CD4-positive, alpha-beta T cell treated with Interferon alpha-2 for 1 hour (primary cell): ENCODE data around the gene DR1.

Experiments
- DNase-seq, 2 donors: peaks; one replicate each; pipeline ENCODE4 v3.0.0-alpha.2; 2020 to 2022

Gene DR1

DNA sequence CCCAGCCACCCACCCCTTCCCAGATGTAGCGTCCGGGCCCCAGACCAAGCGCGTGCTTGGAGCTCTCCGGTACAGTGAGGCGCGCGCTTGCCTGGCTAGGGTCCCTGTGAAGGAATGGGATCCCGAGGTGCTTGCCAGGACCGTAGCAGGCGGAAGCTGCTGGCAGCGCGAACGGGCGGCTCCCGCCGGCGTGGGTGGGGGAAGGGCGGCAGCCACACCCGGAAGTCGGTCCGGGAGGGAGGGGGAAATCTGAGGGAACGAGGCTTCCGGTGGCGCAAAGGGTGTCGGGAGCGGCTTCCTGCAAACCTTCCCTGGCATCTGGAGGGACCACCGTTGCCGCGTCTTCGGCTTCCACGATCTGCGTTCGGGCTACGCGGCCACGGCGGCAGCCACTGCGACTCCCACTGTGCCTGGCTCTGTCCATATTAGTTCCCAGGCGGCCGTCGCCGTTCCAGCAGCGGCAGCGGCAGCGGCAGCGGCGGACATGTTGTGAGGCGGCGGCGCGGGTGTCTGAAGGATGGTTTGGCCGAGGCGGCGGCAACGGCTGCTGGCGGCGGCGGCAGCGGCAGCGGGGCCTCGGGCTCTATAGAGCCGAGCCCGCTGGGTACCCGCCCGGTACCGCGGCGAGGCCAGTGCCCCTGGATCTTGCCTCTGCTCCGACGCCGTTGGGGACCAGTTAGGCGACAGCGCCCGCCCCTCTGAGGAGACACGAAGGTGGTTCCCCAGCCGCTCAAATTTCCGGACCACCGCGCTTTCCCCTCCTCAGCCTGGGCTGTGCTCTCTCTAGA, at the start of gene DR1:
Gene DR1, plus strand, starts transcription at position 275 of the 788 bp plus-strand sequence. CDS start 739 bp downstream, outside the sequence.
- peak; percentile 85 to 90 for DNase-seq

DNA sequence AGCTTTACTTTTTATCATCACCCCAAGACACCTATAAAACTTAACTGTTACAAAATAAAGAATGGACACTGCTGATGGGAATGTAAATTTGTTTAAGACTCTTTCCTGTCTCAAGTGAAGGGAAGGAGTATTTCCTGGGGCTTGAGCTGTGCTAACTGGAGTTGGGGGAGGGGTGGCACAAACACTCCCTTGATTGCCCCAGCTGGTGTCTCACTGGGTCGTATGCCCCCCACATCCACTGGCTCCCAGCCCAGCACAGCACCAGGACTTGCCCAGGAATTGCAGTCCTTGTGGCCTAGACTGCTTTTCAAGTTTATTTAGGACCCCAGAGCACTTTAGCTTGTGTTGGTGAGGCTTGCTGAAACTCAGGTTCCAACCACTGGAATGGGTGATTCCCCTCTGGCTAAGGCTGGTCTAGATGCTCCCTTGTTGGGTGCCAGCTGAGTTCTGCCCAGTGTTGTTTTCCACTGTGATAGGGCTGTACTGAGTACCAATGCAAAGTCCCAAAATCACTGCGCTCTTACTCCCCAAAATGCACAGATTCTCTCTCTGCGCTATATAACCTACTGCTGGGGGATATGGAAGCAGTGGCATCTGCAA, 49.1 kb upstream of the DR1 start:
- DNase-seq = no peak

DNA sequence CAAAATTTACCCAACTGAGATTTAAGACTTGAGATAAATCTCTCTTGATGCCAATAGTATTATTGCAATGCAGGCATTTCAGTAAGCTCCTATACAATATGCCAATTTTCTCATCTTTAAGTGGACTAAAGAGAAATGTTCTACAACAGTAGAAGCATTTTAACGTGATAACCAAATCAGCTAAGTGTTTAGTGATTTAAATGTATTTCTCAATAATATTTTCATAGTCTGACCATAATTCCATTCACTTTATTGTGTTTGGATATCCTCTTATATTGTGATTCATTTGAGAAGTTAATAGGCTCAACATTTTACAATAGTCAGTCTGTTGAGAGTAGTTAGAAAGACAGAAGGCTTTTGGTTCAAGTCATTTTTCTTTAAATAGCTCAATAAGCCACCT, 44.6 kb upstream of the DR1 start:
- no peak for DNase-seq

DNA sequence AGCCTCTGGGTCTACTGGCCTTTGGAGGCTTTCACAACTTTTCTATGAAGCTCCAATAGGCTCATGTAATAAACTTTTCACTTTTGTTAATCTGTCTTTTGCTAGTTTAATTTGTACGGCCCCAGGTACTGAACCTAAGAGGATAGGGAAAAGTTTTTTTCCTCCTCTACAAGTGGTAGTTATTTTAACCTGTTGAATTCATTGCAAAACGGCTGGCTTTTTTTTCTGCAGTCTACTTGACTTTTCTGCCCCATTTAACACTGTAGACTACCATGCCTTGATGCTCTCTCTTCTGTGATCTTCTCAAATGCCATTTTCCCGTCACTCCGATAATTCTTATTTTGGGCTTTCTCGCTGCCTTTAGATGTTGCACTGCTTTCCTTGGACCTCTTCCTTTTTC, 43.6 kb upstream of the DR1 start:
- DNase-seq = no peak

DNA sequence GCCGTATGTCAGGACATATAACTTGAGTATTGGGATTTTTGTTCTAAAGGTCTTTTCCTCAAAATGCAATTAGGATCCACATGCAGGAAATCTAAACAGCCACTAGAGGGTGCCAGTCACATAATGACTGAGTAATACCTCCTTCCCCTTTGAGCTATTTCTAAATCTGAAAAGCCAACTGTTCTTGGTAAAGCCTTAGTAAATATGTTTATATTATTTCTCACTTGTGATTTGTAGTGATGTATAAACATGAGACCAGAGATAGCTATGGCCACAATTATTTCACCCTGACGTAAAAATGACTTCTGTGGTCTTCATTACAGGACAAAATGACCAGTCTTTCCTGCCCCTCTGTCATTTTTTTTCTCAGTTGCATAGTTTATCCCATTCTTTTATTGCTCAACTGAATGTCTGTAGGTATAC, 41.0 kb upstream of the DR1 start:
- peak; percentile 42 to 74 for DNase-seq

DNA sequence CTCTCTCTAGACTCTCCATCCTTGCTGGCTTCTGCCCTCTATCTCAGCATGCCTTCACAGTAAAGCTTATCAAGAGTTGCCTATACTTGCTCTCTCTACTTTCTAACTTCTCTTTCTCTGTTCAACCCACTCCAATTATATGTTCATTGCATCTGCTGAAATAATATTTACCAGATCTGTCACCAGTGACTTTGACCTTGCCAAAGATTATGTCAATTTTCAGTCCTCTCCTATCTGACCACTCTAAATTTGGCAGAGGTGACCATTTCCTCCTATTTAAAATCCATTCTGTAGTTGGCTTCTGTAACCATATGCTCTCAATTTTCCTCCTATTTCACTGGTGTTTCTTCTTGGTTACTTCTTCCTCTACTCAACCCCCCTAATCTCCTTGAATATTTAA, 38.8 kb upstream of the DR1 start:
- no peak for DNase-seq

DNA sequence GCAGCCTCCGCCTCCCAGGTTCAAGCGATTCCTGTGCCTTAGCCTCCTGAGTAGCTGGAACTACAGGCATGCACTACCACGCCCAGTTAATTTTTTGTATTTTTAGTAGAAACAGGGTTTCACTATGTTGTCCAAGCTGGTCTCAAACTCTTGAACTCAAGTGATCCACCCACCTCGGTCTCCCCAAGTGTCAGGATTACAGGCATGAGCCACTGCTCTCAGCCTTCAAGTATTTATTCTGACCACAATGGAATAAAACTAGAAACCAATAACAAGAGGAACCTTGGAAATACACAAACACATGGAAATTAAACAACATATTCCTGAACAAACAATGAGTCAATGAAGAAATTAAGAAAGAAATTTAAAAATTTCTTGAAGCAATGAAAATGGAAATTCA, 32.7 kb upstream of the DR1 start:
- DNase-seq = no peak

DNA sequence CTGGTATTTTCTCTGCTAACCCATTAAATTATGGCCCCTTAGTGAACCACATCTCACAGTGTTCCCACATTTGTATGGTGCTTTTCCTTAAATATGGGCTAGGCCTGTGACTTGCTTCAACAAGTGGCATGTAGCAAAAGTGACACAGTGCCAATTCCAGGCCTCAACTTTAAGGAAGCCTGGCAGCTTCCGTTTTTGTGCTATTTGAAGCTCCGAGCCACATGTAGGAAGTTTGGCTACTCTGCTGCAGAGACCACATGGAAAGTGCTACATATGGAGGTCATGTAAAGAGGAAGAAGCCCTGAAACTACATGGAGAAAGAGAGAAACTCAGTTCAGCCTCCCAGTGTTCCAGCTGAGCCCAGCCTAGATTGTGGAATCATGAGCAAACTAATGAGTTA, 28.5 kb upstream of the DR1 start:
- DNase-seq = peak in 1 of 2 donors; percentile 15

DNA sequence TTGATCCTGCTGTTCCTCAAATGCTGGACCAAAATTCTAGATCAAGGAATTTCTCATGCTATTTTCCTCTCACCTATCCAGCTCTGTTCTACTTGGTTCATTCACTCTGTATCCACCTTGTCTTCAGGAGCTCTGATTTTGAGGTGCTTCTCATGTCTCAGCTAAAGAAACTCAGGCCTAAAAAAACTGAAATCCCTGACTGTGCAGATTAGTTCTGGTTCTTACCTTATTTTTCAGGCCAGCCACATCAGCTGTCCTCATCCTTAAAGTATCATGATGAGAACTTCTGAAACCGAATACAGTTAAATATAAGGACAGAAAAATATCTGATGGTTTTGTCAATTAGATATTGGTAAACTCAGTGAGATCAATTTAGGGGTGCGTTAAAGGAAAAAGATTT, 27.8 kb upstream of the DR1 start:
- no peak for DNase-seq

DNA sequence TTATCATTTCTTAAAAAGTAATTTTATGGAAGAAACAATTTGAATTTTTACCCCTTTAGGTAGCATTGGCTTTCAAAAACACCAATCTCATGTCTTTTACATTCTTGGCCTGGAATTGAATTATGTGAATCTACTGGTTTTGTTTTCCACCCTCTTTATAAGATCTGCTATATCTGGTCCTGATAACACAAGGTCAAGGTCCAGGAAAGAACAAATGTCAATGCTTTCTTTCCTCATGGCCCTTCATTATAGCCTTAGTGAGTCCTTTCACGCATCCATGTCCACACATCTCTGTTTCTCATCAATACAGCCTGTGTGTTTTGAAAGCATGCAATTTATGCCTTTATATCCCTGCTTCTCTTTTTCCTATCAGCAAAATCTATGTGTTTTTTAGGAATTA, 24.0 kb upstream of the DR1 start:
- DNase-seq = no peak

DNA sequence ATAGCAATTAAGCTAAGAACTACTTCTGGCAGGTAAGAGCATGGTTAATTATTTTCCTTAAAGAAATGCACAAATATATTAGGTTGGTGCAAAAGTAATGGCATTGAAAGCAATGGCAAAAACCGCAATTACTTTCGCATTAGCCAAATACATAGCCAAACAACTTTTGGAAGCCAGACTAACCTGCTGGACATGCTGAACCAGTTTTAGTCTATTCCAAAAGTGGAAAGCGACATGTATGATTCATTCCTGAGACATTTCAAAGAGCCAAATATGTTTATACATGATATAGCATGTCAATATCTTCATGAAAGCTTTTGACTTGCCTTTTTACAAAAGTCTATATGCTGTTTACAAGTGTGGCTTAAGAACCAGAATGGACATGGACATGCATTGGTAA, 23.4 kb upstream of the DR1 start:
- DNase-seq = no peak

DNA sequence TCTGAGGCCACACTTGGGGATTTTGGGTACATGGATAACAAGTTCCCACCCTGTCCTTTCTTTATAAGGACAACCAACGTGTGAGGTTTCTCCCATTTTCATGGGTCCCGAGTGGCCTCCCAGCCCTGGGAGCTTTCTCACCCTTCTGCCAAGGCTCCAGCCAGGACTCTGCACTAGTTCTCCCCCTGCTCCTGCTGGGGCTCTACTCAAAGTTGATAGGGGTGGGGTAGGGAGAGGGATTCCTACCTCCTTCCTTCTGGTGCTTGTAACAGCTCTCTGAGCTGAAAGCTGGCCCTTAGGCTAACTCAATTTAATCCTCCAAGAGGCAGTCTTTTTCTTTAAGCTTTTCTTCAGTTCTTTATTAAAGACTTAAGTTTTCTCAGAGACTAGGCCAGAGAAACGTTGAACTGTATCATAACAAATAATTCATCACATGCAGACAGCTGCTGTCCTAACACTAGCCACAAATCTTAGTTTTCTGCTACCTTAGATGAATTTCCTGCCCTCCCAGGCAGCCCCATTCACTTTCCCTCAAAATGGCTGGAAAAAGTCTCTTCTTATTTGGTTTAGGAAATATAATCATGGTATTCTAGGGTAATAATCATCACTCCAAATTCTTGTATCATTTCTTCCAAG, 22.4 kb upstream of the DR1 start:
- no peak for DNase-seq

DNA sequence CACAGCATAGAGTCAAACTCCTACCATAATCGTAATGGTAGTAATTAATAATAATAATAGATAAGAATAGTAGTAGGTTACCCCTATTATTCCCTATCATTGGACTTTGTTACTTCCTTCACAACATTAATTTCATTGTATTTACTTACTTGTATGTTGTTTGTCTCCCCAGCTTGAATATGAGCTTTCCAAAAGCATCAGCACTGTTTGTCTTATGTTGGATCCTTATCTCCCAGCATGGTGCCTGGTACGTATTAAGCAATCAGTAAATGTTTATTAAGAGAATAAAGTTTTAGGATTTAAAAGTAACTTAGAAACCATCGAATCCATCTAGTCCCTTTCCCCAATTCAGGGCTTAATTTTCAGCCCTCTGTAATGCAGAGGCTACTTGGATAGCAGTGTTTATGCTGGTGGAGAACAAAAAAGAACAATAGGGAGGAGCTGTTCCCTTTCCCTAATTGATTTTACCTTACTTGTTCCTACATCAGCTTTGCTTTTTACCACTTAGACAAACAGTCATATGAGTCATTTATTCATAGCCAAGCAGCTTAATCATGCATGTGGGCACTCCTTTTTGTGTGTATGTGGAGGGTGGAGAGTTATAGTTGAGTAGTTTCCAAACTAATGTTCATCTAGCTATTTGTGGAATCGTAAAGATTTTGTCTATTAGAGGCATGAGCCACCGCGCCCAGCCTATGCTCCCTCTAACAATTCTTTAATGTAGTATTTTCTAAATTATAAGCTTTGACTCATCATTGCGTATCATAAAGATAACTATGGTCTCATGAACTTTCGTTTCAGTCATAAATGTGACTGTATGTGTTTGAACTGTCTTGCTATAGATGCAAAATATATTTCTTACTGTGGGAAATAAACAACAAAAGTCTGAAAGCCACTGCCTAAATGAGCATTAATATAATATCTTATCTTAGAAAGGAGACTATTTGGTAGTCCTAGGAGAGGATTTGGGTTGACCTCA, 20.9 kb upstream of the DR1 start:
- DNase-seq = no peak

DNA sequence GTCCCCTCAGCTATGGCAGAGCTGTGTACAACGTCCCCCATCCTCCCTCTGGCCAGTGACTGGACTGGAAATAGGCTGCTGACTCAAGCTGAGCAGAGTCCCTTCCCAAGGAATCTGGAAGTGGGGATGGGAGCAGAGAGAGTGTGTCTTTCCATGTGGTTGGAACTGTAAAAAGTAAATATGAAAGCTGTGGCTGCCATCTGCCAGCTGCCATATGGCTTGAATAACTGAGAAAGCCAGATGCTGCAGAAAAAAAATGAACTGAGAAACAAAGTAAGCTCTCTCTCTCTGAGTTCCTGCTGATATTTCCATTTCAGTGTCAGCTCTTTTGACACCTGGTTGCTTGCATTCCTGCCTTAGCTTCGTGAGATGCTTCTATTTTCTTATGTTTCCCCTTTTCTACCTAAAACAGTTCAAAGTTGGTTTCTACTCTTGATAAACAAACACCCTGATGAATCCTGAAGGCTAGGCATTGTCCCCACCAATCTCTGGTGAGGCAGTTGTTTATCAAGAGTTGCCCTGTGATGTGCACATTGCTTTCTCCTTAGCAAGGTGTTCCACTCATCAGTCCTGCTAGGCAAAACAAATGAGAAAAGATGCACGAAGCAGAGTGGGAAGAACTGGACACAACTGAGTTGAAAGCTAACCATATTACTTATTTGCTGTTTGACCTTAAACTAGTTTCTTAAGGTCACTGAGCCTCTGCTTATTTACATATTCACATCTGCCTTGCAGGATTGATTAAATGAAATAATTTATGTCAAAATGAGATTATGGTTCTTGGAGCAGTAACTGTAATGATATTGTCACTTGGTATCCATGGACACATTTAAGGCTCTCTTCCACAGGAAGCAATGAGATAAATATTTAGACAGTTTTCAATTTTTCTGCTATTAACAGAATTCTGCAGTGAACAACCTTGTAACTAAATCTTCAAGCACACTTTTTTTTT, 16.6 kb upstream of the DR1 start:
- no peak for DNase-seq

DNA sequence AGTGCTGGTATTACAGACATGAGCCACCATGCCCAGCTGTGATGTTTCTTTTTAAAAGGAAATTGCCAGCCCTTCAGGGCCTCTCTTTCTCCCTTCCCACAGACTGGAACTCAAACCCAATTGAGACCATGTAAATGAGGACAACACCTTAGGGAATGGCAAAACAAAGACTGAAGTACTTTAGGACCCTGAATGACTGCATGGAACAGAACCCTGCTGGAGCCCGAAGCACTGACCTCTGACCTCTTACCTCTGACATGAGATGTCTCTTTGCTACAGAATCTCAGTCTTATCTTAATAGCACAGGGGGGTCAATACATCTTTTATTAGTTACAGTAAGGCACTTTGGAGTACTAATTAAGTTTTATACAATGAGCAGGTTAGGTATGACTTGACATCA, 15.5 kb upstream of the DR1 start:
- DNase-seq = no peak

DNA sequence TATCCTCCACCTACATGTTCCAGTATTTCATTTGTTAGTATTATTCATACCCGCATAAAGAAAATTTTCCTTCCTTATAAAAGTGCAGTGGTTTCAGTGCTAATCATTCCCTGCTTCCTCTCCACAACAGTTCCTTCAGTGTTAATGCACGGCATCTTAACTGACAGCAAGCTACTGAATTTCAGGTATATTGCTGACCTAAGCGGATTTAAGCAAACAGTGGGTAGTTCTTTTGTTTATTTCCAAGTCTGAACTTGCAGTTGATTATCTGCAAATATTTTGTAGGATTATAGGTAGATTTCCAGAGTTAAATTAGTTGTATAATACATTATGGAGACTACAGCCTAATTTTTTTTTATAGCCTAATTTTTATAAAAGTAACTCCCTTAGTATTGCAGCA, 15.1 kb upstream of the DR1 start:
- DNase-seq = no peak

DNA sequence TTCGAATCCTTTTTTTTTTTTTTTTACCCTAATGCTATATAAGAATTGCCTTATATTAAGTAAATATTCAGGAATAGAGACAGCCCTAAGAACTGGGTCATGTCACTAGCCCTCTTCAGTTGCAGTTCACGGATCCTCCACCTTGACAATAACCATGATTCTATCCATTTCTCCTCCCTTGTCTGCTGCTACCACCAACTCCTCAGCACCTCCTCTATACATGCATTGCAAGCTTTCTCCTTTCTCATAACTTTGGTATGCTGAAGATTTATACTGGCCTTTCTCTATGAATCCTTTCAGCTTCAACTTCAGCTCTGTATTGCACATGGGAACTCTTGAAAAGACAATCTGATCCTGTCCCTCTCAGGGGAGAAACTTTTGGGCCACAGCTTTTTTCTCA, 14.3 kb upstream of the DR1 start:
- DNase-seq = no peak

DNA sequence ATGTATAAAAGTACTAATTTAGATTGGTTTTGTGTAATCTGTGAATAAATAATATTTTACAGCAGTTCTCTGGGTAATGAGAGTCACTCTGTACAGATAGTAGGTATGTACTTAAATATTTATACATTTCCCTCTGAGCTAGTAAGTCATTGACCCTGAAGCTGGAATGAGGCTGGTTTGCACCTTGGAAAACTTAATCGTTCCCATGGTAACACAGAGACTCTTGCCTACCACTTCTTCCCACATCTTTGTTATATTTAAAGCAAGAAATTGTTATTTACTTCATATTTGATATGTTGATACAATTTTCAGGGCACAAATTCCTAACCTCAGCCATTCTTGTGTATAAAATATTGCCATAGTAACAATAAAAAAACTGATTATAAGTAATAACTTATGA, 13.3 kb upstream of the DR1 start:
- DNase-seq = no peak

DNA sequence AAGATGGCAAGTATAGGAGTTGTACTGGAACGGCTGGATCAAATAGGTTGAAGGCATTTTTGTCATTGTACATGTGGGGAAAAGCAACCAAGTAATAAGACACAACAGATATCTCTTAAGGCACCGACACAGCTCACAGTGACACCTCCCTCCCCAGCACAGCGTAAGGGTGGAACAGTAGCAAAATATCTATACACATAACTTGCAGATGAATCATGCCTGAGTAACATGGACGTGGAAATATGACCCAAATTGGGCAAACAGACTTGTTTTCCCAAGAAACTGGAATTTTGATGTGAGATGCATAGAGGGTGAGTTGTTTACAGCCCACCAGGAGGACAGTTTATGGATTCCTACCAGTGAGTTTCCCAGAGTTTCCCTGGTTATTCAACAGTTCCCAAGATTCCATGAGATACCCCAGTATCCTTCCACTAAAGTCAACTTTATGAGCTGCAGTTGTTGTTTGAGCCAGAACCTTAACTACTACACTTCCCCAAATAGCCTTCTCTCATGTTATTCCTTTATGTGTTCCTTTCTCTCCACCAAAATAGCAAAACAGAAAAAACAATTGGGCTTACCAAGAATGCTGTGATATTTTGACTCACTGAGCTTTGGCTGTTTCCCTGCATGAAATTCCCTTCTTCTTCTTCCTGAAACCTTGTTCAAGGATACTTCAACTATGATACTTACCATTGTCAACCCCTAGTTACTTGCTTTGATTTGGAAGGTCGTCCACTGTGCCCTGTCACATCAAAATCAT, 7.1 kb upstream of the DR1 start:
- no peak for DNase-seq

DNA sequence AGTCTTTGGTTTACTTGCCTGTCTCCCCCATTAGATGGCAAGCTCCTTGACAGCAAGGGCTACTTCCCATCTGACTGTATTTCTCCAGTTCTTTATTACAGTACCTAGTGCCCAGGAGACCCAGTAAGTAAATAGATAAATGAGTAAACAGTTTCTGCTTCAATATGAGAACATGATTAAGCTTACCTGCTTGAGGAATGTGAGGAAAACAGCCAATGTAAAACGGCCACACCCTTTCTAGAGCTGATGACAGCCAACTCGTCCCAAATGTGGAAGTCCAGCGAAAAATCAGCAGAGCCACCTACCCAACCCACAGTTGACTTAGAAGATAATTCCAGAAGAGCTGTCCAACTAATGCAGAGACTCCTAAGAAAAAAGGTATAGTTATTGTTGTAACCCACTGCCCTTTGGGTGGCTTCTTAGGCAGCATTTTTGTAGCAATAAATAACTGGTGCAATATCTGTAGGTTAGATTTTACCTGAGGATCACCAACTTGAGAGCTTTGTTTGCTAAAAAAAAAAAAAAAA, 6.5 kb upstream of the DR1 start:
- DNase-seq = no peak

DNA sequence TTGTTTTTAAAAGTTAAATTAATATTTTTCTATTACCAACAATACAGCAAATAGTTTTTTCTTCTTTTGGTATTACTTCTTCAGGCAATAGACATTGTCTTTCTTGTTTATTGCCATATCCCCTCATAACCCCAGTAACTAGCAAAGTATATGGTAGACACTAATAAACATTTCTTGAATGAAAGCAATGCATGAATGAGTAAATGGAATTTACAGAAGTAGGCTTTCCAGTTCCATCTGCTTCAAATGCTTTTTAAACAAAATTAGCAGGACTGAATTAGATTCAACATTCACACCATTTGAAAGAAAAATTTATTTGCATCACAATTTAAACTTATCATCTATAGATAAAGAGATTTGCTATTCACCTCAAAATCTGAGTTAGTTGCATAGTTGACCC, 5.6 kb upstream of the DR1 start:
- no peak for DNase-seq
